Measurements from ENCODE around the gene RSU1.
A peak's percentile ranks its signal among the peaks of the same experiment; 100 is the strongest.

RSU1 gene

DNA sequence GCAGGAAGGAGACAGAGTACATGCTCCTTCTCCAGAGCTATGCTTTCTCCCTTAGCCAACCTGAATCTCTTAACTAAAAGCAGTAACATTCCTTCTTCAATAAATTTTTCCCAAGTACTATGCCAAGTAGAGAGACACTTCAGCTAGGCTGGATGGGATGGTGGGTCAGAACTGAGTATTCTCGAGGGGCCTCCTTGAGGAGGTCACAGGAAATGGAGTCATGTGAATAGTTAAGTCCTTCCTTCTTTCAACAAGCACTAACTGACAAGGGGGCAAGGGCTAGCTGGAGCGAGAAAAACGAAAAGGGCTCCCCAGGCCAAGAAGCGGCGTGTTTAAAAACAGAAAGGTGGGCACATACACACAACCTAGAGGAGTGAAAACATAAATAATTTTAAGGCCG, 5.5 kb downstream of the RSU1 start:
- peaks cover 0 to 4% (median 0%) of the 10 kb centered on the region in 5 donors for H3K36me3 ChIP-seq (ENCODE audit: control insufficient read depth in 5 of 5, insufficient read depth in 5 of 5, low read length in 5 of 5)
- H3K4me1 ChIP-seq (ENCODE audit: control insufficient read depth in 5 of 5, insufficient read depth in 5 of 5, low read length in 5 of 5), result peaks cover 11 to 42% (median 17%) of the 10 kb centered on the region in 5 donors
- H3K9ac ChIP-seq (ENCODE audit: low read length in 5 of 5), result no peak overlapping the region
- H3K4me3 ChIP-seq (ENCODE audit: low read depth in 1 of 5, low read length in 5 of 5), result no peak overlapping the region
- no peak overlapping the region for H3K27ac ChIP-seq (ENCODE audit: low read depth, low read length)
- no peaks in the 10 kb centered on the region for H3K9me3 ChIP-seq (ENCODE audit: control insufficient read depth in 5 of 5, low read length in 5 of 5)
- H3K27me3 ChIP-seq (ENCODE audit: control insufficient read depth in 5 of 5, insufficient read depth in 4 of 5, low read length in 5 of 5), result no peaks in the 10 kb centered on the region

DNA sequence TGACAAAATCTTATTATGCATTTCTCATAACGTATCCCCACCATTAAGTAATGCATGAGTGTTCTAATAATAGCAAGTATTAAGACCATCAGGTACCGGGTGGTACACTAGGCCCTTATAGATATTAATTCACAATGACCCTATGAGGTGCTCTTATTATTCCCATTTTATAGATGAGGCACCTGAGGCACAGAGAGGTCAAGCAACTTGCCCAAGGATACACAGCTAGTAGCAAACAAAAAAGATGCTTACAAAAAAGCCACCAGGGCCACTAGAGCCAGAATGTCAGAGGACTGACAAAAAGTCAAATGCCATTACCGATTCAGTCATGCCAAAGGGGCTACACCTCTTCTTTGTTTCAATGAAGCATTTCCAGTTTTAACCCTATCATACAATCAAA, 5.9 kb downstream of the RSU1 start:
- Histone ChIP-seq H3K36me3 (ENCODE audit: control insufficient read depth in 5 of 5, insufficient read depth in 5 of 5, low read length in 5 of 5) (peaks cover 0 to 4% (median 0%) of the 10 kb centered on the region in 5 donors), H3K27me3 (ENCODE audit: control insufficient read depth in 5 of 5, insufficient read depth in 4 of 5, low read length in 5 of 5) (no peaks in the 10 kb centered on the region), H3K4me3 (ENCODE audit: low read depth in 1 of 5, low read length in 5 of 5) (no peak overlapping the region), H3K27ac (ENCODE audit: low read depth, low read length) (no peak overlapping the region), H3K4me1 (ENCODE audit: control insufficient read depth in 5 of 5, insufficient read depth in 5 of 5, low read length in 5 of 5) (peaks cover 10 to 38% (median 12%) of the 10 kb centered on the region in 5 donors), H3K9me3 (ENCODE audit: control insufficient read depth in 5 of 5, low read length in 5 of 5) (no peaks in the 10 kb centered on the region), H3K9ac (ENCODE audit: low read length in 5 of 5) (no peak overlapping the region)

DNA sequence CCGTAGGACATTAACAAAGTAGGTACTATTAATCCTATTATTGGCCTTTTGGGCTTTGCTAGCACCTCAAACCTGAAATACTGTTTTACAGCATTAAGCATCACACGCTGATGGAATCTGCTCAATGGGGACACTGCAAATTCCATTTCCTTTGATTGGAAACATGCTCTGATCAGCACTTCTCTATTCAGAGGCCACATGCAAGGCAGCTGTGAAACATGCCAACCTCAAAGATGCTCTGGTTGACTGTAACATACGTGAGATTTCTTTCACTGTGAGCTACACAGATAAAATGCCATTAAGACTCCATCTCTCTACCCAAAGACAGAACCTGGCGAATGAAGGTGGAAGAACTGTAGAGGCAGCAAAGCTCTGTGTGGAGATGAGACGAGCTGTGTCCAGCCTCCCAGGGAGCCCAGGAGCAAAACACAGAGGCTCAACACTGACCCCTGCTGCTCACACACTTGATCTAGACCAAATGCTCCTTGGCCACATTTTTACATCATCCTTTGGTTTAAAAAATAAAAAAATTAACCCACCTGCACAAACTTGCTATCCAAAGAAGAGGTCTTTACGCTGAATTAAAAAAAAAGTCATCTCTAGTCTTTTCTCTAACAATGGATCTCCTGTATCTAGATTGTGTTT, 8.0 kb downstream of the RSU1 start:
- H3K4me1 ChIP-seq (ENCODE audit: control insufficient read depth in 5 of 5, insufficient read depth in 5 of 5, low read length in 5 of 5), result peaks cover 0 to 19% (median 5%) of the 10 kb centered on the region in 5 donors
- H3K27me3 ChIP-seq (ENCODE audit: control insufficient read depth in 5 of 5, insufficient read depth in 4 of 5, low read length in 5 of 5), result no peaks in the 10 kb centered on the region
- H3K9ac ChIP-seq (ENCODE audit: low read length in 5 of 5), result no peak overlapping the region
- H3K36me3 ChIP-seq (ENCODE audit: control insufficient read depth in 5 of 5, insufficient read depth in 5 of 5, low read length in 5 of 5), result peaks cover 0 to 4% (median 0%) of the 10 kb centered on the region in 5 donors
- peak overlapping the region; percentile 0 for H3K27ac ChIP-seq (ENCODE audit: low read depth, low read length)
- no peaks in the 10 kb centered on the region for H3K9me3 ChIP-seq (ENCODE audit: control insufficient read depth in 5 of 5, low read length in 5 of 5)
- H3K4me3 ChIP-seq (ENCODE audit: low read depth in 1 of 5, low read length in 5 of 5), result no peak overlapping the region

DNA sequence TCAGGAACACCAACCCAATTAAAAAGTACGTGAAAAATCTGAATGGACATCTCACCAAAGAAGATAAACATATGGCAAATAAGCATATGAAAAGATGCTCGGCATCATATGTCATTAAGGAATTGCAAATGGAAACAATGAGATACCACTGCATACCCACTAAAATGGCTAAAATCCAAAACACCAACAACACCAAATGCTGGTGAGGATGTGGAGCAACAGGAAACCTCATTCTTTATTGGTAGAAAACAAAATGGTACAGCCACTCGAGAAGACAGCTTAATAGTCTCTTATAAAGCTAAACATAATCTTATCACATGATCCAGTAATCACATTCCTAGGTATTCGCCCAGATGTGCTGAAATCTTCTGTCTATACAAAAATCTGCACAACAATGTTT, 13.1 kb downstream of the RSU1 start:
- no peak overlapping the region for H3K4me3 ChIP-seq (ENCODE audit: low read depth in 1 of 5, low read length in 5 of 5)
- no peaks in the 10 kb centered on the region for H3K9me3 ChIP-seq (ENCODE audit: control insufficient read depth in 5 of 5, low read length in 5 of 5)
- peaks cover 0 to 19% (median 0%) of the 10 kb centered on the region in 5 donors for H3K4me1 ChIP-seq (ENCODE audit: control insufficient read depth in 5 of 5, insufficient read depth in 5 of 5, low read length in 5 of 5)
- no peak overlapping the region for H3K9ac ChIP-seq (ENCODE audit: low read length in 5 of 5)
- H3K27me3 ChIP-seq (ENCODE audit: control insufficient read depth in 5 of 5, insufficient read depth in 4 of 5, low read length in 5 of 5), result no peaks in the 10 kb centered on the region
- no peak overlapping the region for H3K27ac ChIP-seq (ENCODE audit: low read depth, low read length)
- H3K36me3 ChIP-seq (ENCODE audit: control insufficient read depth in 5 of 5, insufficient read depth in 5 of 5, low read length in 5 of 5), result peaks cover 0 to 4% (median 0%) of the 10 kb centered on the region in 5 donors

DNA sequence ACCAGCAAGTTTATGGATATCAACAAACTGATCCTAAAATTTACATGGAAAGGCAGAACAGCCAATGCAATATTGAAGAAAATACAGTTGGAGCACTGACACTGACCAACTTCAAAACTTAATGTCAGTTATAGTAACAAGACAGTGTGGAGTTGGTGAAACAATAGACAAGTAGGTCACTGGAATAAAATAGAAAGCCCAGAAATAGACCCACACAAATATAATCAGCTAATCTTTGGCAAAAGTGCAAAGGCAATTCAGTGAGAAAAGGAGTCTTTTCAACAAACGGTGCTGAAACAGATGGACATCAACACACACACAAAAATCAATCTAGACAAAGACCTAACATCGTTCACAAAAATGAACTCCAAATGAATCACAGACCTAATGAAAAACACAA, 13.8 kb downstream of the RSU1 start:
- Histone ChIP-seq H3K27me3 (ENCODE audit: control insufficient read depth in 5 of 5, insufficient read depth in 4 of 5, low read length in 5 of 5) (no peaks in the 10 kb centered on the region), H3K27ac (ENCODE audit: low read depth, low read length) (peak overlapping the region; percentile 6)

DNA sequence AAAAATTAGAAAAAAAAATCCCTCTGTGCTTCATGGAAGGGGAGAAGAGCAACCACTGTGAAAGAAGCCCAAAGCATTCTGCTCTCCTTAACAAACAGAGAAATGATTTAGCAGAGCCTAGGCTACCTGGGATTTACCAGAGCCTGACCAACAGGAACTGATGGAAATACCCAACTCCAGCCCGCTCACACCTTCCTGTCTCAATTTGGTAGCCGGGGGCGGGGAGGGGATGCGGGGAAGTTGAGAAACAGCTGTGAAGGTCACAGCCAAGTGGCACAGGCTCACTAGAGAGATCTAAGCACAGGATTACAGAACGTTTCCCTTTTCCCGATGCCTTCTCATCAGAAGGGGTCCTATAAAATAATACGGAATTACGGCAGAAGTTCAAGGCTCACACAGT, 17.6 kb downstream of the RSU1 start:
- Histone ChIP-seq H3K9me3 (ENCODE audit: control insufficient read depth in 5 of 5, low read length in 5 of 5) (no peaks in the 10 kb centered on the region), H3K27ac (ENCODE audit: low read depth, low read length) (peak overlapping the region; percentile 87), H3K4me3 (ENCODE audit: low read depth in 1 of 5, low read length in 5 of 5) (no peak overlapping the region), H3K36me3 (ENCODE audit: control insufficient read depth in 5 of 5, insufficient read depth in 5 of 5, low read length in 5 of 5) (no peaks in the 10 kb centered on the region), H3K9ac (ENCODE audit: low read length in 5 of 5) (no peak overlapping the region), H3K4me1 (ENCODE audit: control insufficient read depth in 5 of 5, insufficient read depth in 5 of 5, low read length in 5 of 5) (peaks cover 0 to 19% (median 0%) of the 10 kb centered on the region in 5 donors), H3K27me3 (ENCODE audit: control insufficient read depth in 5 of 5, insufficient read depth in 4 of 5, low read length in 5 of 5) (no peaks in the 10 kb centered on the region)

More for the DNA sequence above, 13.8 kb downstream of the RSU1 start:
- no peak overlapping the region for H3K9ac ChIP-seq (ENCODE audit: low read length in 5 of 5)
- no peak overlapping the region for H3K4me3 ChIP-seq (ENCODE audit: low read depth in 1 of 5, low read length in 5 of 5)
- H3K9me3 ChIP-seq (ENCODE audit: control insufficient read depth in 5 of 5, low read length in 5 of 5), result no peaks in the 10 kb centered on the region
- peaks cover 0 to 16% (median 0%) of the 10 kb centered on the region in 5 donors for H3K4me1 ChIP-seq (ENCODE audit: control insufficient read depth in 5 of 5, insufficient read depth in 5 of 5, low read length in 5 of 5)
- peaks cover 0 to 4% (median 0%) of the 10 kb centered on the region in 5 donors for H3K36me3 ChIP-seq (ENCODE audit: control insufficient read depth in 5 of 5, insufficient read depth in 5 of 5, low read length in 5 of 5)

DNA sequence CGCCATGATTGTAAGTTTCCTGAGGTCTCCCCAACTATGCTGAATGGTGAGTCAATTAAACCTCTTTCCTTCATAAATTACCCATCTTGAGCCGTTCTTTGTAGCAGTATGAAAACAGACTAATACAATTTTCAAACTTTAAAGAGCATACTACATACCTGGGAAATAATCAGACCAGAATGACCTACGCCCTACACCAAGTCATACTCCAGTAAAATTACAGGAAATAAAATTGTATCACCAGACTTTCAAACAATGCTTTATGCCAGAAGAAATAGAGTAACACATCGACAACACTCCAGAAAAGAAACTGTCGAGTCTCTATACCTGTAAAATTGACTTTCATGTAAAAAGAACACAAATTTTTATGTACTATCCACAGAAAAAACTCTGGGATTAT, 18.7 kb downstream of the RSU1 start:
- H3K27me3 ChIP-seq (ENCODE audit: control insufficient read depth in 5 of 5, insufficient read depth in 4 of 5, low read length in 5 of 5), result no peaks in the 10 kb centered on the region
- H3K4me1 ChIP-seq (ENCODE audit: control insufficient read depth in 5 of 5, insufficient read depth in 5 of 5, low read length in 5 of 5), result peaks cover 0 to 19% (median 0%) of the 10 kb centered on the region in 5 donors
- H3K9ac ChIP-seq (ENCODE audit: low read length in 5 of 5), result no peak overlapping the region
- no peaks in the 10 kb centered on the region for H3K9me3 ChIP-seq (ENCODE audit: control insufficient read depth in 5 of 5, low read length in 5 of 5)
- no peak overlapping the region for H3K4me3 ChIP-seq (ENCODE audit: low read depth in 1 of 5, low read length in 5 of 5)
- H3K27ac ChIP-seq (ENCODE audit: low read depth, low read length), result peak overlapping the region; percentile 87
- peaks cover 0 to 2% (median 0%) of the 10 kb centered on the region in 5 donors for H3K36me3 ChIP-seq (ENCODE audit: control insufficient read depth in 5 of 5, insufficient read depth in 5 of 5, low read length in 5 of 5)

DNA sequence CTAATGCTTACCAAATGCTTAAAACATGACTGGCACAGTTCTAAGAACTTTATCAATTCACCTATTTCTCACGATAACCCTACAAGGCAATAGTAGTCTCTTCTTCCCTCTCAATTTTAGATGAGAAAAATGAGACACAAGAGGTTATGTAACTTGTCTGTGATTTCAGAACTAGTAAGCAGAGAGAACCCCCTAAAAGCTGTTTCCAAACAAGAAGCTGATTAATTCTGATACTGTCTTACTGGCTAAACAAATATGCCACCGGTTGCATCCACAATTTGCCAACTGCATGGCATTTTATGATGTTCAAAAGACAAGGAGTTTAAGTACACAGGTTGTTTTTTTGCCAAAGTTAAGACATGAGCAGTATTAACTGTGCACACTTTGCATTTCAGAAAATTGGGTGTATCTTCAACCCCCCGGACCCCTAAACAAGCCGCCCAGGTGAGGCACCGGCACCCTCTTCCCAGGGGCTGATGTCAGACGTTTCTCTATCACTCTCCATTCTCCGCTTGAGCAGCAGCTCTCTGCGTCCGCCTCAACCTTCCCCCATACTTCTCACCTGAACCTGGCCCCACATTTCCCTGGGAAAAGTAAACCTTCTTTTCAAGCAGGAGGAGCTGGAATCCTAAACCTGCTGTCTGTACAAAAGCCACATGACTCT, 21.7 kb downstream of the RSU1 start:
- no peaks in the 10 kb centered on the region for H3K27me3 ChIP-seq (ENCODE audit: control insufficient read depth in 5 of 5, insufficient read depth in 4 of 5, low read length in 5 of 5)
- no peak overlapping the region for H3K4me3 ChIP-seq (ENCODE audit: low read depth in 1 of 5, low read length in 5 of 5)

DNA sequence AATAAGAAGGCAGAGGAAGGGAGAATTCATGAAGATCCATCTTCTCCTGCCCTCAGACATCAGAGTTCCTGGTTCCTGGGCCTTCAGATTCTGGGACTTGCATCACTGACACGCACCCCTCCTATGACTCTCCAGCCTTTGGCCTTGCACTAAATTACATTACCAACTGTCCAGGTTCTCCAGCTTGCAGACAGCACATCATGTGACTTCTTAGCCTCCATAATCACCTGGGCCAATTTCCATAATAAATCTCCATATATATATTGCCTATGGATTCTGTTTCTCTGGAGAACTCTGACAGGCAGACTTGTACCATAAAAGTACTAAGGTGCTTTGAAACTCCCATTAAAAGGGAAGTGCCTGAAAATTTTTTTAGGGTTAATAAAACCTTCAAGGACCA, 23.2 kb downstream of the RSU1 start:
- Histone ChIP-seq H3K27ac (ENCODE audit: low read depth, low read length) (no peak overlapping the region), H3K36me3 (ENCODE audit: control insufficient read depth in 5 of 5, insufficient read depth in 5 of 5, low read length in 5 of 5) (peaks cover 0 to 3% (median 0%) of the 10 kb centered on the region in 5 donors), H3K4me3 (ENCODE audit: low read depth in 1 of 5, low read length in 5 of 5) (no peak overlapping the region), H3K27me3 (ENCODE audit: control insufficient read depth in 5 of 5, insufficient read depth in 4 of 5, low read length in 5 of 5) (no peaks in the 10 kb centered on the region), H3K9me3 (ENCODE audit: control insufficient read depth in 5 of 5, low read length in 5 of 5) (no peaks in the 10 kb centered on the region), H3K9ac (ENCODE audit: low read length in 5 of 5) (no peak overlapping the region), H3K4me1 (ENCODE audit: control insufficient read depth in 5 of 5, insufficient read depth in 5 of 5, low read length in 5 of 5) (peaks cover 0 to 9% (median 2%) of the 10 kb centered on the region in 5 donors)

More for the DNA sequence above, 21.7 kb downstream of the RSU1 start:
- Histone ChIP-seq H3K4me1 (ENCODE audit: control insufficient read depth in 5 of 5, insufficient read depth in 5 of 5, low read length in 5 of 5) (peaks cover 0 to 16% (median 2%) of the 10 kb centered on the region in 5 donors), H3K36me3 (ENCODE audit: control insufficient read depth in 5 of 5, insufficient read depth in 5 of 5, low read length in 5 of 5) (peaks cover 0 to 3% (median 0%) of the 10 kb centered on the region in 5 donors), H3K27ac (ENCODE audit: low read depth, low read length) (no peak overlapping the region), H3K9me3 (ENCODE audit: control insufficient read depth in 5 of 5, low read length in 5 of 5) (no peaks in the 10 kb centered on the region), H3K9ac (ENCODE audit: low read length in 5 of 5) (no peak overlapping the region)

DNA sequence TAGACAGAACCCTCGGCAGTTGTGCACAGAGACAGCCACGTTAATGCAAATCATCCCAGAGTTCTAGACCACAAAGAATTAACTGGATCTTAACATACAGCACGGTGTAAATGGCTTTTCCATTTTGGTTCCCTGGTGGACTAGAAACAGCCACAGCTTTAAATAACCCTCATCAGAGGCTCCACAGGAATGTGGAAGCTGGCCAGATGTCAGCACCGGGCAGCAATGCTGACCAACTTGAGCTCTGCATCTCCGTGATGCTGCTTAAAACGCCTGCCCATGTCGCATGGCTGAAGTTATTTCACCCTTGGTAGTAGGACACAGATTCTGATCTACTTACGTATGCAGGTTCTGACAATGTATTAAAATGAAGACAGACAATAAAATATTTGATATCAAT, 24.5 kb downstream of the RSU1 start:
- Histone ChIP-seq H3K36me3 (ENCODE audit: control insufficient read depth in 5 of 5, insufficient read depth in 5 of 5, low read length in 5 of 5) (peaks cover 0 to 3% (median 0%) of the 10 kb centered on the region in 5 donors), H3K9ac (ENCODE audit: low read length in 5 of 5) (no peak overlapping the region), H3K4me3 (ENCODE audit: low read depth in 1 of 5, low read length in 5 of 5) (no peak overlapping the region), H3K27me3 (ENCODE audit: control insufficient read depth in 5 of 5, insufficient read depth in 4 of 5, low read length in 5 of 5) (no peaks in the 10 kb centered on the region), H3K4me1 (ENCODE audit: control insufficient read depth in 5 of 5, insufficient read depth in 5 of 5, low read length in 5 of 5) (peaks cover 0 to 4% (median 2%) of the 10 kb centered on the region in 5 donors), H3K27ac (ENCODE audit: low read depth, low read length) (no peak overlapping the region), H3K9me3 (ENCODE audit: control insufficient read depth in 5 of 5, low read length in 5 of 5) (no peaks in the 10 kb centered on the region)
